Umbilical cord (tissue), 2 donors: ENCODE data around the gene FGB. TPM values are rescaled to one million over a fixed set of nuclear protein-coding genes. Genes with fewer than 3 reads are reported as not detected.
"Not testable (repeated sequence)": the region's sequence is repeated elsewhere in the genome, so short reads cannot be mapped to it uniquely, and the experiment has no call there.

Experiments used
- DNase-seq: peaks from one replicate; pipeline ENCODE4 v3.0.0-alpha.2; 2015; ENCODE audit warnings: low spot score
- total RNA-seq: library from RNA; depleted of rRNA; stranded (reverse); fragments of >200 nt; gene quantifications from one replicate; pipeline ENCODE4 v1.2.3, GENCODE V29; 2014; ENCODE audit warnings: low replicate concordance; ENCODE audit not compliant: insufficient read depth

FGB gene
- total RNA-seq, 1 donor from 2014 or later: 14.7 TPM

- no peak for DNase-seq
Observed at GRCh38 chr4:154565704-154566103, 2.9 kb downstream of the FGB start.

- DNase-seq: no peak
Observed at GRCh38 chr4:154566639-154567204, 3.9 kb downstream of the FGB start.

GRCh38 chr4:154569028-154569427, 6.2 kb downstream of the FGB start:
- DNase-seq: no peak

DNA sequence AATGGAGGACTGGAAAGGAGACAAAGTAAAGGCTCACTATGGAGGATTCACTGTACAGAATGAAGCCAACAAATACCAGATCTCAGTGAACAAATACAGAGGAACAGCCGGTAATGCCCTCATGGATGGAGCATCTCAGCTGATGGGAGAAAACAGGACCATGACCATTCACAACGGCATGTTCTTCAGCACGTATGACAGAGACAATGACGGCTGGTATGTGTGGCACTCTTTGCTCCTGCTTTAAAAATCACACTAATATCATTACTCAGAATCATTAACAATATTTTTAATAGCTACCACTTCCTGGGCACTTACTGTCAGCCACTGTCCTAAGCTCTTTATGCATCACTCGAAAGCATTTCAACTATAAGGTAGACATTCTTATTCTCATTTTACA, 6.8 kb downstream of the FGB start:
- DNase-seq: no peak

DNA sequence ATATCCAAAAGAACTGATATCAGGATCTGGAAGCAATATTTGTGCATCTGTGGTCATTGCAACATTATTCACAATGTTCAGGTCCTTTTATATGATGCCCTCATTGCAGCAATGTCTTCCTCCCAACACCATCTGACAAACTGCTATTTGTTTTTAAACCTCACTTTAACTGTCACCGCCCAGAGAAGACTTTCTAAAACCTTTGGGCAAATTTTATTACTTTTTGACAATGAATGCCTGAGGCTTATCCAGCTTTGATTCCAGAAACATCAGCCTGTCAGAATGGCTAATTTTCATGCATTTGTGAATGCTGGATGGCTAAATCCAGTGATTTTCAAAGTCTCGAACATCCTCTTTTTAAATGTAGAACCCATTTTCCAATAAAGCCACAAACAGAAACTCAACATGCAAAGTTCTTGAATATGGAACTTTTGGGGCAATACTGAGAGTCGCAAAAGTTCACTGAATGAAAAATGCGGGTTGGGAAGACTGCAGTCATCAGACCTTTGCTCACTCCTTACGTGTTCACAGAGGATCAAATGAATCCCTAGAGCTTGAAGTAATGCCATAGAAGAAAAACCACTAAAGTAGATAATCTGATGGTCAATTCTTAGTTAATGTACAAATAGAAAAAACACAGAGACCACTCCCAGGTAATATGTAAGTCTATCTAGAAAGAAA, 10.5 kb downstream of the FGB start:
- DNase-seq: no peak

DNA sequence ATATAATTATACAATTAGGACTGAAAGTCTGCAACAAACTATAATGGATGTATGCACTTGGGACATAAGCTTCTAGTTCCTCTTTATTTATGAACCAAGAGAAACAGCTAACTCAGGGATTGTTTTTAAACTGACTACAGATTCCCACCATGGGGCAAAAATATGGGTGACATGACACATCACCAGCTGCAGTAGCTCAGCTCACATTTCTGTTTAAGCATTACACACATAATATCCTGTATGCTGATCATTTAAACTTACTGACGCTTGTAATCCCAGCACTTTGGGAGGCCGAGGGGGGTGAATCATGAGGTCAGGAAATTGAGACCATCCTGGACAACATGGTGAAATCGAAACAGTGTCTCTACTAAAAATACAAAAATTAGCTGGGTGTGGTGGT, 11.5 kb downstream of the FGB start:
- no peak for DNase-seq

DNA sequence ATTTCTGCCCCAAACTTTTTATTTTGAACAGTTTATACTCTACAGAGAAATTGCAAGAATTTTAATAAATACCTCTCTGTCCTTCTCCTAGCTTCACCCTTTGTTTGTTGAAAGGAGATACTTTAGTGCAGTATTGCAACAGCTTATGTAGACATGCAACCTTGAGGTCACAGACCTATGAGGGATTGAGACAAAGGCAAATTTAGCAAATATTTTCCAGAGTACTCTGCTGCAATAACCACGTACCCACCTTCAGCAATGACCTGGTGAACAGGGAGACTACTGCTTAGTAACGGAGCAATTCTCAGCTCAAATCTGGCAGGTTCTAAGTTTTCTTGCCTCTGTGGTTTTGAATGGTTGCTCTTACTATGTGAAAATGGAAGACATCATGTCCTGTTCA, 14.5 kb downstream of the FGB start:
- no peak for DNase-seq

GRCh38 chr4:154578919-154579318, 16.1 kb downstream of the FGB start:
- DNase-seq: no peak

DNA sequence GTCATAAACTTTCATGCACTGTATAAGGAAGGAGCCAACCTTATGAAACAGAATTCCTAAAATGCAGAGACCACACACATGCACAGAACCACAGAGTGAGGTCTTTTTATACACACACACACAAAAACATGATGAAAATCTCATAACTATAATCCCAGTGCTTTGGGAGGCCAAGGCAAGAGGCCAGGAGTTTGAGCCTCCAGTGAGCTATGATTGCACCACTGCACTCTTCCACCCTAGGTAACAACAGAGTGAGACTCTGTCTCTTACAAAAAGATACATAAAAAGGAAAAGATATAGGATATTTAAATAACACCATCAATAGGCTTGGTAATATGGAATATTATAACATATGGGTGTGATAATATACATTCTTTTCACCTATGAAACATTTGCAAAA, 17.1 kb downstream of the FGB start:
- DNase-seq: no peak

DNA sequence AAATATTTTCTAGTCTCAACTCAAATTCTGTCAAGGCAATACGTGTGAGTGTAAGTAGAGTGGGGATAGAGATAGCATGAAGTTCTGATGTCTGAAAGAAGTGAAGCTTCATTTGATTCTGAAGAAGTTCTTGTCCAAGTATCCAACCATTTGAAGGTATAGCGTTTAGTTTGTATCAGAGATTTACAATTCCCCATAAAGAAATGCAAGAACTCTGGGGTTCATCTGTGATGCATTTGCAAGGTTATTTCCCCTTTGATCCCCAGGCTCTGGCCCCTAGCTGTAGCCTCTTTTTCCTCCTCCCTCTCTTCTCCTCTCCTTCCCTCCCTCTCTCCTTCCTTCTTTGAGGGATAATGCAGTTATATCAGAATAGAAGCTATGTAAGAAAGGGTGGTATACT, 19.9 kb downstream of the FGB start:
- DNase-seq: no peak

GRCh38 chr4:154583230-154583629, 20.4 kb downstream of the FGB start:
- DNase-seq: no peak

GRCh38 chr4:154583677-154584076, 20.9 kb downstream of the FGB start:
- DNase-seq: no peak

- no peak for DNase-seq
Observed at GRCh38 chr4:154584259-154584658, 21.4 kb downstream of the FGB start.

DNA sequence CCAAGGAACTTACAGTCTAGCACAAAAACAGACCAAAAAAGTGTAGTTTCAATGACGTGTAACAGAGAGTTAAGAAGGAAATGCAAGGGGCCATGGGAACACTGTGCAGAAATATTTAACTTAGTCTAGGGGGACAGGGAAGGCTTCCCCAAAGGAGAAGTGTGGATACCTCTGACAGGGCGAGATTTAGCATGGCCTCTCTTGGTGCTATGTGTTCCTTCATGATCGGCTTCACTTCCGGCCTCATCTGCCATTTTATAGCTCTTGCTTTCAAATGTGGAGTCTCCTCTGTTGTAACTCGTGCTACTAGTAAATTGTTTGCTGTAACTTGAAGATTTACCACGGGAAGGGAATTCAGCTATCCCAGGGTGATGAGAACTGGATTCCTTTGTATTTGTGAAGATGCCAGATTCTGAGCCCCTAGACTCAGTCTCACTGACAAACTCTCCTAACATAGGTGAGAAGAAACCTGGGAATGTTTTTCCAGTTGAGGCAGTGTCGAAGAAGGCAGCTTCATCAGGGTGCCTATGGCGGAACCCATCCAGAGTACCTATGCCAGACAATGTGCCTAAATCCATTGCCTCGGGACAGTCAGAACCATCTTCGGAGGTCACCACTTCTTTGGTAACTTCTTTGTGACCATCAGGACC, 22.7 kb downstream of the FGB start:
- DNase-seq: no peak

- no peak for DNase-seq
Observed at GRCh38 chr4:154586296-154587033, 23.7 kb downstream of the FGB start.

DNA sequence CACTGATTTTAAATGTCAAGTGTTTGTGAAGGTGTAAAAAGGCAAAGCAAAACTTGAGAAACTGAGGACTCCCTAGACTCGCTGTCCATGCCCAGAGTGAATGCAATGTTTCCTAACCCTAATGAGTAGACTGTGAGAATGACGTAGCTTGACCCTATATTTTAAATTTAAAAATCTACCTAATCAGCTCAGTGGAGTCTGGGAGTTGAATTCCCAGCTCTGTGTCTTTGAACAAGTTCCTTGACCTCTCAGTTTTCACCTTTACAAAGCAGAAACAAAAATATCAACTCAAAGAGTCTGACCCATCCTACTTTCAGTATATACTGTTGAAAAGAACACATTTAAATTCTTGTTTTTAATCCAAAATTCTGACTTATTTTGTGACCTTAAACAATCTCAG, 25.4 kb downstream of the FGB start:
- DNase-seq: no peak

GRCh38 chr4:154589296-154590197, 26.7 kb downstream of the FGB start:
- DNase-seq: no peak

- no peak for DNase-seq
Observed at GRCh38 chr4:154590329-154591006, 27.7 kb downstream of the FGB start, which contains the start of gene FGA. Gene FGA, minus strand, starts transcription at chr4:154590742. Its CDS starts 55 bp downstream, at chr4:154590687.

- no peak for DNase-seq
Observed at GRCh38 chr4:154591890-154592289, 29.1 kb downstream of the FGB start.

DNA sequence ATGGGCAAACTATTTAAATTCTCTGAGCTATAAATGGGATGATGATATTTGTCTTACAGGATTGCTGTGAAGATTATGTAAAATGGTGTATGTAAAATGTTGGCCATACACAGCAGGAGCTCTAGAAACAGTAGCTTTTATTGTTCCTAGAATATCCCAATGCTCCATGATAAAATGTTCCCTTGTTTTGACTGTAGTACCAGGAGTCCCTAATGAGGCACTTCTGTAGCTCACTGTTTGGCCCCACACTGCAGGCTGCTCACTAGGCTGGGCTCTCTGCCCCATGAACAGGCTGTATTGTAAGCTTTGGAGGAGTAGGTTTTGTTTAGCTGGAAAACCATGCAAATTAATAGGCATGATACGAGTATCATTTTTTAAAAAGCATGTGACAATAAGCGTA, 31.1 kb downstream of the FGB start:
- no peak for DNase-seq

DNA sequence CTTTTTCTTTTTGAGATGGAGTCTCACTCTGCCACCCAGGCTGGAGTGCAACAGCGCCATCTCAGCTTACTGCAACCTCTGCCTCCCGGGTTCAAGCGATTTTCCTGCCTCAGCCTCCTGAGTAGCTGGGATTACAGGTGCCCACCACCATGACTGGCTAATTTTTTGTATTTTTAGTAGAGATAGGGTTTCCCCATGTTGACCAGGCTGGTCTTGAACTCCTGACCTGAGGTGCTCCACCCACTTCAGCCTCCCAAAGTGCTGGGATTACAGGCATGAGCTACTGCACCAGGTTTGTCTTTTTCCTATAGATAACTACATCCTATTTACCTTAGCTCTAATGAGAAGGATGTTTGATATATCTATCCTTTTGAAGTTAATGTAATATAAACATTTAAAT, 31.5 kb downstream of the FGB start:
- not testable (repeated sequence) for DNase-seq
